HG03139 (cell line): Measurements from ENCODE around the gene RSRC1.
A peak's percentile ranks its signal among the peaks of the same experiment; 100 is the strongest.
"Not testable (repeated sequence)": the region's sequence is repeated elsewhere in the genome, so short reads cannot be mapped to it uniquely, and the experiment has no call there.

Experiments
- ATAC-seq: cut with Tn5 transposase; IDR thresholded peaks from one replicate; pipeline ENCODE4 v1.9.1; 2021; ENCODE audit not compliant: unreplicated experiment

Gene RSRC1

DNA sequence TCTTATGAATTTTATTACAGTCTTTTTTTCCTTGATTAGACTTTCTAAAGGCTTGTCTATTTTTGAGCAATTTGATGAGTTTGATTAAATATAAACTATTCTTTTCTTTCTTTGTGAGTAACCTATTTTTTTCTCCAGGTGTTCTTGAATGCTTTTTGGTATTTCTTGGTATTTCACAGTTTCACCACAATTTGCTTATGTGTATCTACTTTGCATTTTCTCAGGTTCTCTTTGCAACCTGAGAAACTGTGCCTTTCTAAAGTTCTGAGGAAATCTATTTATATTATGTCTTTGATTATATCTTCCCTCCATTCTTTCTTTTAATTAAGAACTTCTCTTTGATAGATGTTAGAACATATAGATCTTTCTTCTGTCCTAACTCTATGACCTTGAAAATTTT is 344.0 kb downstream of the RSRC1 start:
- no peak for ATAC-seq

GRCh38 chr3:158455406-158455805 is 345.5 kb downstream of the RSRC1 start:
- no peak for ATAC-seq

DNA sequence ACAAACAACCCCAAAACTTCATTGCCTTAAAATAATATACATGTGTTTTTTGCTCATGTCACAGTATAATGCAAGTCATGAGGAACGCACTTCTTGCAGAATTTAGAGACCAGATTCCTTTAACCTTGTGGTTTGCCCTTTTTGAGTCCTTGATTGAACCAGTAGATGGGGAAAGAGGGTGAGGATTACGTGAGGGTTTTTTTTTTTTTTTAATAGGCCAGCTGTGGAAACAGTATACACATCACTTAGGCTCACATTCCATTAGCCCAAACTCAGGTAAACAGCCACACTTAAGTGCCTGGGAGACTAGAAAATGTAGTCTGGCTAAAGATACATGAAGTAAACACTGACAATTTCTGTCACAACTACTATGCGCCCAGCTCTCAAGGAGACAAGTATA is 346.2 kb downstream of the RSRC1 start:
- no peak for ATAC-seq

DNA sequence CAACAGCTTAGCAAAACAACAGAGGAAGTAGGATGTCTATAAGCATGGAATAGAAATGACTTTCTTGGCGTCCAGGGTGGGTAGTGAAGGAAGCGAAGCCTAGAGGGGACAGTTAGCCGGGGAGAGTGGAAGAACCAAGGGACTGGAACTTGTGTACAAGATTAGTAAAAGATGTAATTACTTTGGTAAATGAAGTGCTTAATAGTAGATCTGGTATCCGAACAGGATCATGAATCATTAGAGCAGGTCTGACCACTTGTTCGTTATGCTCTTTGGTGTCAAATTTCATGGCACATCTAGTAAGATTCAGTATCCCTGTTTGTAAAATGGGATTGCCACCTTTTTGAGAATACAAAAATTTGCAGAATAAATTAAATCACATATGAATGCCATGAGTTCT is 348.6 kb downstream of the RSRC1 start:
- no peak for ATAC-seq

GRCh38 chr3:158460926-158461325 is 351.0 kb downstream of the RSRC1 start:
- ATAC-seq, result no peak

- ATAC-seq, result no peak
Measured at GRCh38 chr3:158463556-158463955, 353.7 kb downstream of the RSRC1 start.

- peak; percentile 67 for ATAC-seq
Measured at GRCh38 chr3:158465074-158465473, 355.2 kb downstream of the RSRC1 start.

DNA sequence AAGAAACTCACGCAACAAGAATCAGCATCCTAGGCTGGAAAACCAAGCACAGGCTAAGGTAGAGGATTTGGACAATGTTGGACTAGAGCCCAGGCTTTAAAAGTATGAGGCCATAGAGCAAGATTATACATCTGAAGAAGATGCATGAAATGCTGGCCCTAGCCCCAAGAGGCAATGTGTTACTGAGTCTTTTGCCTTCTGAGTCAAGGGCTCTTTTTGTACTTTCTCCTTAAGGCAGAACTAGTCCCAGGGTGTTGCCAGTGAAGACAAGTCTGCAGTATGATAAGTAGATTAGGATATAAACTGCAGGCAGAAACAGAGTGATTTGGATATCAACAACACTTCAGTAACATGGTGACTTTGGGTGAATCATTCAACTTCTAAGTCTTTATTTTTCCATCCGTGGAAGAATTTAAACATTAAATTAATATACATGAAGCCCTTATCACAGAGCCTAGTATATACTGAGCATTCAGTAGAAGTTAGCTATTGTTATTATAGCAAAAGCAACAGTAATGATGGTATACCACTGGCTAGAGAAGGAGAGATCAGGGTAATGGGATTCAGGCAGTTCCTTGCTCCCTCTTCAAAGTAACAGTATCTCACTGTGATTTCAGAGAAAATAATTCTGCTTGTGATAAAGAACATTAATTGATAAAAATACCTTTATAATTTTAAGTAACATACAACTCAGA is 361.2 kb downstream of the RSRC1 start:
- no peak for ATAC-seq

DNA sequence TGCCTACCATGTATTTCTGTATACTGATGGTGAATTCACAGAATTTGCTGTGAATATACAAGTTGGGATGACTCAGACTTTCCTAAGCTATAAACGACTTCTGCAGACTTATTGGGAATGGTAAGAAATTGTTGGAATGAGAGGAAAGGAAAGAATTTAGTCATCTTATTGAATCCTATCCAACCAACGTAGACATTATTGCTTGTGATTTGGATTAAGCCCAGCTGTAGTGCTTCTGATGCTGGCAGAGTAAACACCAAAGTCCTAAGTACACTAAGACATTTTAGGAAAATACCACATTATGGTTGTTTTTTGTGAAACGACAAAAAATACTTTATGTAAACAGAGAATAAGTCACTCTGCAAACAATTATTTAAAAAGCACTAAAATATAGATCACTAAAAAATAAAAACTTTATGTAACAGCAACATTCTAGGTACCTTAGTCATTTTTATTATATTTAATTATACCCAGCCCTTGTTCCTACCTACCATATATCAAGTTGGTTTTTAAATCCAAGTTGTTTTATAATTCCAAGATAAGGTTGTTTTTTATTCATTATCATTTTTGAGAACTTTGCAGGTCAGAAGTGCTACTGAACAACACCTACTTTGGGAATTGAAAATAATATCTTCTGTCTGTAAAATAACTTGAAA is 361.9 kb downstream of the RSRC1 start:
- ATAC-seq, result no peak

GRCh38 chr3:158479051-158479450 is 369.2 kb downstream of the RSRC1 start:
- no peak for ATAC-seq

DNA sequence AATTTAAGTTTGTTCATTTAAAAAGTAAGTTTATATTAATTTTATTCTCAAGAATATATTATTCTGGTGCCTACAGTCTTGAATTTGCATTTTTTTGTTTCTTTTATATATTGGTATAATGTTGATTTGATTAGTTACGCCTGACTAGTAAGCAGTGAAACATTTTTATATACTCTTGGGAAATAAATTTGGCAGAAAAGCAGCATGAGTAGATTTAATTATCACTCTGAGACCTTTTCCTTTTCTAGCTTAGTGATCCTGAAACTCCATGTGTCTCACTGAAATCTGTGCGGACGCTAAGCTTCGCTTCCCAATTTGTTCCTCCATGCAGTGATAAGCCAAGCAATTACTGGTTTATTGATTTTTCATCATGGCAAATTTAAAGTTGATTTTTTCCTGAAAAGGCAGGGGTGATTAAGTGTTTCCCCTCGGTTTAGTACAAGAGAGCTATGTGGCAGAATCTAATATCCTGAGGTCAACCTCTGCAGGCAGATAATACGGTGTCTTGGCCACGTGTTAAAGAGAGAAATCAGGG is 373.9 kb downstream of the RSRC1 start:
- ATAC-seq, result no peak

DNA sequence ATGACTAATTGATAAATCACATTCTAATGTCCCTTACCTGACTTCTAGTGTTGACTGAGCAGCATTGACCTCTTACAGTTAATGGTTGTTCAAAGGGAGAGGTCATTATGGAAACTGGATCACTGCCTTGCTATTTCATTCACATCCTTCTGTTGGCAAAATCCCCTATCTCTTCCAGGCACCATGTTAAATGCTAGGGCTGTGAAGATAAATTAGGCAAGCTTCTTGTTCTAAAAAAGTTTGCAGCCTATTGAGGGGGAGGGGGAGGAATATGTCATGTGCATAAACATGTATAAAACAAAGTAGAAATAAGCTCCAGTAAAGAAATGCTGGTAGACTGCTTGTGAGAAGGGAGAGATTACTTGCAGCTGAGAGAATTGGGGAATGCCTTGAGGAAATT is 376.3 kb downstream of the RSRC1 start:
- no peak for ATAC-seq

DNA sequence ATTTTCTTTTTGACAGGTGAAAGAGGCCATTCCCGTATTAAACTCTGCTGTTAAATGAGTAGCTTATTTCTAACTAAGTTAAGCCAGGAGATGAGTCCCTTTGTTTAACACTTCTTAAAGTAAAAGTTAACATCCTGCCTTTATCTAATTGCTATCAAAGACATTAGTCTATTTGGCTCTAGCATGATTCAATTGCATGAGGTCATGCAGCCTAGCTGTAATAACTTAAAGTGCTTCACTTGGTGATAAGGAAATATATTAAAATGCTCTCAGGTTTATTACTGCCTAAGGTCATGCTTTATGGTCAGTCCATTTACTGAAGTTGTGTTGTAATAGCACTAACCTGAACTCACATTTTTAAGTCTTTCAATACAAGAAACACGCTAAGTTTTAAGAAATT is 378.8 kb downstream of the RSRC1 start:
- ATAC-seq, result no peak

- ATAC-seq, result no peak
Measured at GRCh38 chr3:158489181-158489580, 379.3 kb downstream of the RSRC1 start.

GRCh38 chr3:158491968-158492367 is 382.1 kb downstream of the RSRC1 start:
- no peak for ATAC-seq

DNA sequence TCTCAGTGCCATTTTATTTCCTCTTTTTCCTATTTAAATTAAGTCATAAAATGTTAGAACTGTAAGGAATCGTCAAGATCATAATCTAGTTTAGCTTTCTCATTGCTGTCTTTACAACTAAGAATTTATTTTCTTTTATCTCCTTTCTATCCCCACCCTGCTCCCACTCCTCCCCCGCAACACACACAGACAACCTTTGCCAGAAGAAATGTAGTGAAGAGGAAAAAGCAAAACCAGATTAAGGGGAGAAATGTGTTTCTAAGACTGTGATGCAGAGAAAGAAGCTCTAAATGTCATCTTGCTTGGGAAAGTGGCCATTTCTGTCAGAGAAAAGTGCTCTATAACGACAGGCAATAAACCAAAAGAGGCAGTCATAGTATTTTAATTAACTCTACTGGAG is 382.8 kb downstream of the RSRC1 start:
- ATAC-seq, result no peak

DNA sequence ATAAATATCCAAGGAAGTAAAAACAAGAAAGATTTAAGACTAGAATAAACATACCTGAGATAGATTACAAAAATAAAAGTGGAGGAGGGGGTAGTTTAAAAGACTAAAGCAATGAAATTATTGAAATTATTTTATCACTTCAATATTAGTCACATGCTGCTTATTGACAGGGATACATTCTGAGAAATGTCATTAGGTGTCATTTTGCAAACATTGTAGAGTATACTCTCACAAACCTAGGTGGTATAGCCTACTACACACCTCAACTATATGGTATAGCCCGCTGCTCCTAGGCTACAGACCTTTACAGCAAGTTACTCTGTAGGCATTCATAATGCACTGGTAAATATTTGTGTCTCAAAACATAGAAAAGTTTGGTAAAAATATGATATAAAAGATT is 384.0 kb downstream of the RSRC1 start:
- no peak for ATAC-seq

- no peak for ATAC-seq
Measured at GRCh38 chr3:158494673-158495072, 384.8 kb downstream of the RSRC1 start.

- ATAC-seq, result not testable (repeated sequence)
Measured at GRCh38 chr3:158495398-158495902, 385.6 kb downstream of the RSRC1 start.

- ATAC-seq, result no peak
Measured at GRCh38 chr3:158505117-158505516, 395.2 kb downstream of the RSRC1 start.

DNA sequence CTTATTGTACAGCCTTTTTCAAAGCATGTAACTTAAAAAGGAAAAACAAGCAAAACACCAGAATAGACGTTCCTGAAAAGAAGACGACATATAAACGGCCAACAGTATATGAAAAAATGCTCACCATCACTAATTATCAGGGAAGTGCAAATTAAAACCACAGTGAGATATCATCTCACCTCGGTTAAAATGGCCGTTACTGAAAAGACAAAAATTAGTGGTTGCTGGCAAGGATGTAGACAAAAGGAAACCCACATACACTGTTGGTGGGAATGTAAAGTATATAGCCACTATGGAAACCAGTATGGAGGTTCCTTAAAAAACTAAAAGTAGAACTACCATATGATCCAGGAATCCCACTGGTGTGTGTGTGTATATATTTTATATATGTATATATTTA is 396.6 kb downstream of the RSRC1 start:
- ATAC-seq, result no peak

DNA sequence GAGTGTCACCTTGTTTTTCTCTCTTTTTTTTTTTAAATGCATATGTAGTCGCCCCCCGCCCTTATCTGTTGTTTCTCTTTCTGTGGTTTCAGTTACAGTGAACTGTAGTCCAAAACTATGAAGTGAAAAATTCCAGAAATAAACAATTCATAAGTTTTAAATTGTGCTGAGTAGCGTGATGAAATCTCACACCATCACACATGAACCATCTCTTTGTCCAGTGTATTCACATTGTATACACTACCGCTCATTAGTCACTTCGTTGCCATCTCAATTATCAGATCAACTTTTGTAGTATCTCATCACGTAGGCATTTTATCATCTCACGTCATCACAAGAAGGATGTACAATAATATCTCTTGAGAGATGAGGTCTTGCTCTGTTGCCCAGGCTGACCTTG is 398.6 kb downstream of the RSRC1 start:
- ATAC-seq, result no peak
